Psoas muscle (tissue), 8 donors: Measurements from ENCODE around the gene SNUPN. TPM values are rescaled to one million over a fixed set of nuclear protein-coding genes. Genes with fewer than 3 reads are reported as not detected.
"Not testable (repeated sequence)": the region's sequence is repeated elsewhere in the genome, so short reads cannot be mapped to it uniquely, and the experiment has no call there.

Experiments used
- ATAC-seq, 4 donors: fragments of 200-7000 bp; cut with Tn5 transposase; one replicate each; pipeline ENCODE4 v1.9.1; 2020; ENCODE audit warnings: moderate library complexity in 3 of 4, mild to moderate bottlenecking in 2 of 4
- DNase-seq, 2 donors: peaks; one replicate each; pipeline ENCODE4 v3.0.0-alpha.2; 2020
- H3K27ac ChIP-seq: fragments of 200-600 bp; one replicate; pipeline ENCODE4 v1.8.0; 2022
- H3K27me3 ChIP-seq, 3 donors: fragments of 200-600 bp in 1 of 3; one replicate each; pipeline versions ENCODE4 v1.6.1 to v1.8.0; 2013 to 2022; ENCODE audit warnings: low read length in 2 of 3, mild to moderate bottlenecking in 2 of 3, moderate library complexity in 1 of 3; ENCODE audit not compliant: insufficient read depth in 3 of 3
- H3K36me3 ChIP-seq, 2 donors: fragments of 200-600 bp in 1 of 2; one replicate each; pipeline versions ENCODE4 v1.6.1 to v1.8.0; 2013 to 2022; ENCODE audit warnings: low read depth in 1 of 2, mild to moderate bottlenecking in 1 of 2, moderate library complexity in 1 of 2; ENCODE audit not compliant: insufficient read depth in 1 of 2
- H3K4me1 ChIP-seq: fragments of 200-600 bp; one replicate; pipeline ENCODE4 v1.8.0; 2022
- H3K4me3 ChIP-seq: fragments of 200-600 bp; one replicate; pipeline ENCODE4 v1.8.0; 2022; ENCODE audit warnings: mild to moderate bottlenecking
- H3K9me3 ChIP-seq: fragments of 200-600 bp; one replicate; pipeline ENCODE4 v1.8.0; 2022
- WGBS, 3 donors: extraction: QIAGEN DNeasy Blood & Tissue Kit; methylation state at CpG; one replicate each; pipeline versions ENCODE4 v1.1.6 to v1.1.7; 2013; 5-methylcytosine and 5-hydroxymethylcytosine counted together
- intact Hi-C, 2 donors: fragments of 100-400 bp; cut with DNase I; formaldehyde crosslinking; loops; one replicate each; pipeline versions ENCODE4 v1.11.0 to v1.14.2; 2022
- polyA plus RNA-seq, 3 donors: library from polyadenylated mRNA; stranded (reverse); fragments of 200-250 nt; gene quantifications; one replicate each; pipeline ENCODE4 v1.2.3, GENCODE V29; 2013
- total RNA-seq, 4 donors: library from RNA; stranded (reverse); fragmentation: NEBNext Ultra II Directional in 2 of 4; extraction: Animal tissue kit (Norgen Biotek cat#: 25700) in 2 of 4; gene quantifications; one replicate each; pipeline versions ENCODE4 v1.2.1 to v1.2.4, GENCODE V29; 2021 to 2023
- TF ChIP-seq, protein P1 (sequence below): fragments of 200-600 bp; IDR thresholded peaks from one replicate; pipeline ENCODE4 v1.8.0; 2022; ENCODE audit warnings: antibody characterized with exemption
- donor health status: healthy with polysubstance abuse.
- donor health status: DM: no; HTN: no; CAD: no; lungs with moderate emphysema.
- donor health status: Bipolar disorder and iron deficiency.
- donor health status: healthy.
- donor health status: DM: yes; HTN: yes; CAD: no.
- donor health status: DM: no; HTN: no; CAD: no.
- donor health status: DM: no; HTN: no; CAD: no.
- donor health status: DM: yes; HTN: yes; CAD: no.

SNUPN gene
- total and polyA plus RNA-seq, 7 donors: 17.1 to 40.9 (median 21.9) TPM

DNA sequence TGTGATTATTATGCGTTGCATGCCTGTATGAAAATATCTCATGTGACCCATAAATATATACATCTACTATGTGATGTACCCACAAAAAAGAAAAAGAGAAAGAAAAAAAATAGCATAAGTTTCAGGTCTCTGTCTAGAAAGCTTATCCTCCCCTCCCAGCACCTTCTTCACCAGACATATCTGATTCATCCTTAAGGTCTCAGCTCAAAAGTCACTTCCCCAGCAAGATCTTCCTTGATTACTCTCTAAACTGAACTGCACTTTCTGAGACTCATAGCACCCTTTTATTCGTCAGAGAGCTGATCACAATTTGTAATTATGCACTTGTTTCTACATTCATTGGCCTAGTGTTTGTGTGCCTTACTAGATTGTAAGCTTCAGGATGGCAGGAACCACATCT lies 35.3 kb downstream of the SNUPN start:
- intact Hi-C loops: loop anchor here in 1 of 2 donors (10.0 kb wide), 1 partner anchor 65 kb away; no protein-coding TSS in a partner anchor
- no peak for DNase-seq
- Histone ChIP-seq H3K27ac (no peak overlapping the region), H3K9me3 (no peaks in the 10 kb centered on the region), H3K4me1 (peaks cover 8% of the 10 kb centered on the region), H3K36me3 (peaks cover 0 to 15% of the 10 kb centered on the region in 2 donors), H3K27me3 (no peaks in the 10 kb centered on the region), H3K4me3 (no peak overlapping the region)
- whole genome bisulfite sequencing, 3 donors: 90 to 96% (median 95%) methylated on average over 2 of the region's 2 CpGs
- no peak for ATAC-seq
- TF ChIP-seq, protein P1, sequence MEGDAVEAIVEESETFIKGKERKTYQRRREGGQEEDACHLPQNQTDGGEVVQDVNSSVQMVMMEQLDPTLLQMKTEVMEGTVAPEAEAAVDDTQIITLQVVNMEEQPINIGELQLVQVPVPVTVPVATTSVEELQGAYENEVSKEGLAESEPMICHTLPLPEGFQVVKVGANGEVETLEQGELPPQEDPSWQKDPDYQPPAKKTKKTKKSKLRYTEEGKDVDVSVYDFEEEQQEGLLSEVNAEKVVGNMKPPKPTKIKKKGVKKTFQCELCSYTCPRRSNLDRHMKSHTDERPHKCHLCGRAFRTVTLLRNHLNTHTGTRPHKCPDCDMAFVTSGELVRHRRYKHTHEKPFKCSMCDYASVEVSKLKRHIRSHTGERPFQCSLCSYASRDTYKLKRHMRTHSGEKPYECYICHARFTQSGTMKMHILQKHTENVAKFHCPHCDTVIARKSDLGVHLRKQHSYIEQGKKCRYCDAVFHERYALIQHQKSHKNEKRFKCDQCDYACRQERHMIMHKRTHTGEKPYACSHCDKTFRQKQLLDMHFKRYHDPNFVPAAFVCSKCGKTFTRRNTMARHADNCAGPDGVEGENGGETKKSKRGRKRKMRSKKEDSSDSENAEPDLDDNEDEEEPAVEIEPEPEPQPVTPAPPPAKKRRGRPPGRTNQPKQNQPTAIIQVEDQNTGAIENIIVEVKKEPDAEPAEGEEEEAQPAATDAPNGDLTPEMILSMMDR: no peak

DNA sequence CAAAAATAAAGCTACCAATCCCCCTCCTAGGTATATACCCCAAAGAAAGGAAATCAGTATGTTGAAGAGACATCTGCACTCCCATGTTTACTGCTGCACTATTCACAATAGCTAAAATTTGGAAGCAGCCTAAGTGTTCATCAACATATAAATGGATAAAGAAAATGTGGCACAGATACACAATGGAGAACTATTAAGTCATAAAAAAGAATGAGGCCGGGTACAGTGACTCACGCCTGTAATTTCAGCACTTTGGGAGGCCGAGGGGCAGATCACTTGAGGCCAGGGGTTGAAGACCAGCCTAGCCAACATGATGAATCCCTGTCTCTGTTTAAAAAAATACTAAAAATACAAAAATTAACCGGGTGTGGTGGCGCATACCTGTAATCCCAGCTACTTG lies 36.5 kb downstream of the SNUPN start:
- no peaks in the 10 kb centered on the region for H3K9me3 ChIP-seq
- DNase-seq: no peak
- intact Hi-C loops: loop anchor here in 1 of 2 donors (5.0 kb wide), 1 partner anchor 38 kb away; the partner anchor contains the start of gene SNUPN
- TF ChIP-seq, protein P1: no peak
- peaks cover 0 to 14% of the 10 kb centered on the region in 2 donors for H3K36me3 ChIP-seq
- H3K4me1 ChIP-seq: peaks cover 8% of the 10 kb centered on the region
- no peaks in the 10 kb centered on the region for H3K27me3 ChIP-seq
- ATAC-seq: no peak
- 94 to 97% (median 95%) methylated on average over 5 of the region's 5 CpGs for WGBS, 3 donors
- H3K4me3 ChIP-seq: no peak overlapping the region
- H3K27ac ChIP-seq: no peak overlapping the region

GRCh38 chr15:75586422-75586821 lies 39.1 kb downstream of the SNUPN start:
- not testable (repeated sequence) for H3K9me3 ChIP-seq, H3K27me3 ChIP-seq, H3K4me3 ChIP-seq, DNase-seq, ATAC-seq, H3K27ac ChIP-seq, H3K4me1 ChIP-seq
- intact Hi-C loops: loop anchor here in 1 of 2 donors (5.0 kb wide), 1 partner anchor 41 kb away; the partner anchor contains the start of gene SNUPN
- 96 to 99% (median 97%) methylated on average over 5 of the region's 5 CpGs for WGBS, 3 donors
- H3K36me3 ChIP-seq: peaks cover 0 to 14% of the 10 kb centered on the region in 2 donors

DNA sequence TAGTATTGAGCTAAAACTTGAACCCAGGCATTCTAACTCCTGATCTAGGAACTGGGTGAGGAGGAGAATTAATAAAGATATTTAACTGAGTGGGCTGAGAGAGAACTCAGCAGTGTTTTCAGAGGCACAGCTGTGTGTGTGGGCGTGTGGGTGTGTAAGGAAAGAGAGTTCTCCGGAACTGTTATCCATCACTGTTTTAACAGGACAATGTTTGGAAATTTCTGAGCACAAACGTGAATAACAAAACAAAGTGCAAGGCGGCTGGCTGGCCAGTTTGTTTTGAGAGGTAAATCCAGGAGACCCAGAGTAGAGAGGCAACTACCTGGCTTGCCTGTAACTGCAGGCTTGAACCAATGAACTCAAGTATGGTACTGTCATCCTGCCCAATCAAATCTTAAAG lies 41.4 kb downstream of the SNUPN start:
- Histone ChIP-seq H3K4me1 (no peaks in the 10 kb centered on the region), H3K4me3 (no peak overlapping the region), H3K27ac (no peak overlapping the region), H3K9me3 (no peaks in the 10 kb centered on the region), H3K36me3 (peaks cover 0 to 3% of the 10 kb centered on the region in 2 donors), H3K27me3 (no peaks in the 10 kb centered on the region)
- ATAC-seq (no peak), DNase-seq (no peak)
- intact Hi-C loops: no loop called here
- WGBS, 3 donors: 42 to 57% (median 50%) methylated on average over 4 of the region's 4 CpGs
- TF ChIP-seq, protein P1: no peak

DNA sequence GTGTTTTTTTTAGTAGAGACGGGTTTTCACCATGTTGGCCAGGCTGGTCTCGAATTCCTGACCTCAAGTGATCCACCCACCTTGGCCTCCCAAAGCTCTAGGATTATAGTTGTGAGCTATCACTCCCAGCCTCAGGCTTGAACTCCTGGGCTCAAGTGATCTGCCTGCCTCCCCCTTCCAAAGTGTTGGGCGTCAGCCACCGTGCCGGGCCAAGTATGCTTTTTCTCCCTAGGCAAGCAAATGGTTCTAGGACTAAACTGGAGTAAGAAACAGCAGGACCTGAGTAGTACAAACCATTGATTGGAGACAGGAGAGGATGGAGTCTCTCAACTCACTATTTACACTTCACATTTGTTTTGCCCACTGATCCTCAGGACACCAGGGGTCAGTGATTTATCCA lies 41.8 kb downstream of the SNUPN start:
- Histone ChIP-seq H3K27ac (no peak overlapping the region), H3K36me3 (peaks cover 0 to 3% of the 10 kb centered on the region in 2 donors), H3K4me3 (no peak overlapping the region), H3K27me3 (no peaks in the 10 kb centered on the region), H3K9me3 (no peaks in the 10 kb centered on the region), H3K4me1 (no peaks in the 10 kb centered on the region)
- ATAC-seq (no peak), DNase-seq (no peak)
- 27 to 64% (median 34%) methylated on average over 5 of the region's 5 CpGs for WGBS, 3 donors
- TF ChIP-seq, protein P1: no peak
- intact Hi-C loops: no loop called here

DNA sequence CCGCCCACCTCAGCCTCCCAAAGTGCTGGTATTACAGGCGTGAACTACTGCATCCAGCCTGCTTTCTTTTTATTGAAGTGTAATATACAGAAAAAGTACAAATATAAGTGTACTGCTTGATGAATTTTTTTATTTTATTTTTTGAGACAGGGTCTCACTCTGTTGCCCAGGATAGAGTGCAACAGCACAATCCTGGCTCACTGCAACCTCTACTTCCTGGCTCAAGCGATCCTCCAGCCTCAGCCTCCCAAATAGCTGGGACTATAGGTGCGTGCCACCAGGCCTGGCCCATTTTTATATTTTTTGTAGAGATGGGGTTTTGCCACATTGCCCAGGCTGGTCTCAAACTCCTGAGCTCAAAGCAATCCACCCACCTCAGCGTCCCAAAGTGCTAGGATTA lies 42.6 kb downstream of the SNUPN start:
- H3K27ac ChIP-seq, ATAC-seq, H3K27me3 ChIP-seq, H3K9me3 ChIP-seq, DNase-seq, H3K36me3 ChIP-seq, intact Hi-C loops, H3K4me1 ChIP-seq, H3K4me3 ChIP-seq: not testable (repeated sequence)
- WGBS, 3 donors: 92 to 96% (median 96%) methylated on average over 5 of the region's 5 CpGs
